Gastroesophageal sphincter (tissue), 4 donors: Measurements from ENCODE around the gene ROCK2. TPM values are rescaled to one million over a fixed set of nuclear protein-coding genes. Genes with fewer than 3 reads are reported as not detected.

Experiments used
- ATAC-seq: fragments of 150-250 bp; one replicate; pipeline ENCODE4 v1.9.1; 2016; ENCODE audit warnings: mild to moderate bottlenecking, moderate library complexity
- H3K27ac ChIP-seq, 4 donors: fragments of 200-600 bp; sonication (generic) in 3 of 4; 1 replicate in 3 of 4; 2 replicates in 1 of 4; pipeline ENCODE4 v1.5.1; 2016 to 2019
- H3K27me3 ChIP-seq: fragments of 200-600 bp; sonication (generic); one replicate; pipeline ENCODE4 v1.5.1; 2019
- H3K36me3 ChIP-seq, 2 donors: fragments of 200-600 bp; sonication (generic); one replicate each; pipeline ENCODE4 v1.5.1; 2019; ENCODE audit warnings: control low read depth in 1 of 2
- H3K4me1 ChIP-seq, 3 donors: fragments of 200-600 bp; sonication (generic); 1 replicate in 2 of 3; 2 replicates in 1 of 3; pipeline ENCODE4 v1.5.1; 2016 to 2019; ENCODE audit warnings: control low read depth in 2 of 3
- H3K4me3 ChIP-seq, 2 donors: fragments of 200-600 bp; sonication (generic); one replicate each; pipeline ENCODE4 v1.5.1; 2019; ENCODE audit warnings: mild to moderate bottlenecking in 1 of 2, moderate library complexity in 1 of 2
- H3K9me3 ChIP-seq, 3 donors: fragments of 200-600 bp; sonication (generic); one replicate each; pipeline ENCODE4 v1.5.1; 2017 to 2019; ENCODE audit warnings: control low read depth in 2 of 3
- CTCF ChIP-seq, 4 experiments: fragments of 200-600 bp in 2 of 4; fragments of 450-650 bp in 2 of 4; sonication (generic) in 1 of 4; IDR thresholded peaks; one replicate each; pipeline ENCODE4 v1.5.1; 2017 to 2019; ENCODE audit warnings: antibody characterized with exemption in 4 of 4, mild to moderate bottlenecking in 2 of 4, moderate library complexity in 2 of 4
- EP300 ChIP-seq: sonication (generic); formaldehyde crosslinking; IDR thresholded peaks from one replicate; pipeline ENCODE4 v1.6.1; 2017; ENCODE audit warnings: antibody characterized with exemption, mild to moderate bottlenecking
- POLR2A ChIP-seq, 2 donors: fragments of 450-650 bp; IDR thresholded peaks; one replicate each; pipeline ENCODE4 v1.6.1; 2017; ENCODE audit warnings: antibody characterized with exemption in 2 of 2, mild to moderate bottlenecking in 2 of 2, moderate library complexity in 1 of 2
- POLR2AphosphoS5 ChIP-seq: sonication (generic); formaldehyde crosslinking; IDR thresholded peaks from one replicate; pipeline ENCODE4 v1.6.1; 2017; ENCODE audit warnings: antibody characterized with exemption
- WGBS, 2 donors: methylation state at CpG; one replicate each; pipeline ENCODE4 v1.1.5; 2018; ENCODE audit warnings: low coverage in 1 of 2; 5-methylcytosine and 5-hydroxymethylcytosine counted together
- total RNA-seq, 4 donors: library from RNA; depleted of rRNA; stranded (reverse); fragments of >200 nt; gene quantifications; one replicate each; pipeline ENCODE4 v1.1.0, GENCODE V29; 2016

ROCK2 gene
- total RNA-seq, 4 donors from 2014 or later = 102 to 130 (median 113) TPM

- H3K9me3 ChIP-seq = no peaks in the 10 kb centered on the region
- H3K27ac ChIP-seq = no peak overlapping the region
- H3K36me3 ChIP-seq = no peaks in the 10 kb centered on the region
- 77% methylated on average over 2 of the region's 2 CpGs; no CpG with 5 or more reads in 1 of the 2 donors for WGBS, 2 donors
- peaks cover 0 to 41% (median 0%) of the 10 kb centered on the region in 3 donors for H3K4me1 ChIP-seq
- TF ChIP-seq POLR2AphosphoS5 (no peak), CTCF (IDR thresholded peaks at IDR 0.05) (no peak), EP300 (no peak), POLR2A (IDR thresholded peaks at IDR 0.05) (no peak)
- no peak for ATAC-seq
- no peaks in the 10 kb centered on the region for H3K27me3 ChIP-seq
- H3K4me3 ChIP-seq = no peak overlapping the region
Observed at GRCh38 chr2:11385216-11385615, 40.8 kb upstream of the ROCK2 start.

GRCh38 chr2:11379558-11379957, 35.1 kb upstream of the ROCK2 start:
- Histone ChIP-seq H3K27me3 (no peaks in the 10 kb centered on the region), H3K36me3 (no peaks in the 10 kb centered on the region), H3K27ac (peak overlapping the region; percentile 76 to 95 (median 88)), H3K4me1 (peaks cover 7 to 55% (median 28%) of the 10 kb centered on the region in 3 donors), H3K4me3 (no peak overlapping the region), H3K9me3 (no peaks in the 10 kb centered on the region)
- ATAC-seq = peak; percentile 32
- WGBS, 2 donors = 23 to 47% methylated on average over 3 of the region's 5 CpGs
- TF ChIP-seq CTCF (IDR thresholded peaks at IDR 0.05) = no peak
- no peak for TF ChIP-seq POLR2A (IDR thresholded peaks at IDR 0.05)
- no peak for TF ChIP-seq EP300
- no peak for TF ChIP-seq POLR2AphosphoS5

- Histone ChIP-seq H3K36me3 (no peaks in the 10 kb centered on the region), H3K4me3 (peak overlapping the region in 1 of 2 donors; percentile 31), H3K27ac (peak overlapping the region; percentile 76 to 95 (median 88)), H3K4me1 (peaks cover 7 to 70% (median 38%) of the 10 kb centered on the region in 3 donors), H3K9me3 (no peaks in the 10 kb centered on the region), H3K27me3 (no peaks in the 10 kb centered on the region)
- no peak for TF ChIP-seq POLR2A (IDR thresholded peaks at IDR 0.05)
- no peak for TF ChIP-seq EP300
- peak; percentile 53 for TF ChIP-seq POLR2AphosphoS5
- peak; percentile 46 for ATAC-seq
- WGBS, 2 donors = 6 to 34% methylated on average over 5 to 12 of the region's 12 CpGs
Observed at GRCh38 chr2:11377928-11378545, 33.6 kb upstream of the ROCK2 start.

- Histone ChIP-seq H3K4me1 (peaks cover 7 to 76% (median 40%) of the 10 kb centered on the region in 3 donors), H3K27me3 (no peaks in the 10 kb centered on the region), H3K36me3 (no peaks in the 10 kb centered on the region), H3K4me3 (no peak overlapping the region), H3K9me3 (no peaks in the 10 kb centered on the region), H3K27ac (peak overlapping the region; percentile 88 to 95 (median 90))
- ATAC-seq = no peak
- TF ChIP-seq EP300 = no peak
- TF ChIP-seq POLR2AphosphoS5 = no peak
- no peak for TF ChIP-seq CTCF (IDR thresholded peaks at IDR 0.05)
- no peak for TF ChIP-seq POLR2A (IDR thresholded peaks at IDR 0.05)
- 84 to 92% methylated on average over 3 to 7 of the region's 7 CpGs for WGBS, 2 donors
Observed at GRCh38 chr2:11376071-11376470, 31.6 kb upstream of the ROCK2 start.

GRCh38 chr2:11375689-11376027, 31.2 kb upstream of the ROCK2 start:
- no peak for TF ChIP-seq POLR2AphosphoS5
- no peak for TF ChIP-seq POLR2A (IDR thresholded peaks at IDR 0.05)
- no peak for TF ChIP-seq EP300
- no peak for TF ChIP-seq CTCF (IDR thresholded peaks at IDR 0.05)
- H3K36me3 ChIP-seq = no peaks in the 10 kb centered on the region
- WGBS, 2 donors = 68% methylated on average over 6 of the region's 7 CpGs; no CpG with 5 or more reads in 1 of the 2 donors
- no peak for ATAC-seq
- H3K4me1 ChIP-seq = peaks cover 7 to 76% (median 40%) of the 10 kb centered on the region in 3 donors
- H3K27ac ChIP-seq = peak overlapping the region; percentile 88 to 95 (median 90)
- no peaks in the 10 kb centered on the region for H3K27me3 ChIP-seq
- H3K4me3 ChIP-seq = no peak overlapping the region
- no peaks in the 10 kb centered on the region for H3K9me3 ChIP-seq
